ENCODE results near the gene MAP3K14. TPM values are rescaled to one million over a fixed set of nuclear protein-coding genes. Genes with fewer than 3 reads are reported as not detected.

The MAP3K14 gene
- total and polyA plus RNA-seq, 2 experiments from 2014 or later: 1.3 to 2.9 TPM

DNA sequence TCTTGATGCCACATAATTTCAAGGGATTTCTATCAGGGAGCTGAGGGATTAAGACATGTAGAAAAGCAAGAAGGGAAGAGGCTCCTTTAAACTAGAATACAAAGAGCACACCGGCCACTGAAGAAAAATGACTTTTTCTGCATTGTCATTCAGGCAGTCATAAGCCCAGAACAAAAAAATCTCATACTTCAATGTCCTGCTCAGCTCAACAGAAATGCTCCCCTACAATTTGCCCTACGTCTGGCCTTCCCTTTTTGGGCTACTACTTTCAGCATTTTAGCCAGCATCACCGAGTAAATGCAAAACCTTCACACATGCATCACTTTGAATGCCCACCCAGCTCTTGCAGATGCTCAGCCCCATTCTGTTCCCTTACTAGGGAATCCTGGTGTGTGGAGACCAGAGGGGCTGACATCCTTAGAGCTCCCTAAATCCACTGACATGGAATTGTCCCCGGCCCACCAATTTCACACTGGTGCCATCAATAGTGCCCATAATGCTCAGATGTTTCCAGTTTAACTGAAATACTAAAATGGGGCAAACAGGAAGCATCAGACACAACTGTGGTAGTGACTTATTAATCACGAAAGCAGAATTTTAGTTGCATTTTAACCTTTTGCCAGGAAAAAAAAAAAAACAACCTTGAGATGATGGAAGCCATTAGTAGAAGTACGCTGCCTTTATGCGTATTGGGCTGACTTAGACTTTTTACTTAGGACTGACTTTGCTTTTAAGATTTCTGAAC lies 2.7 kb downstream of the MAP3K14 start:
- H3K27me3 ChIP-seq: no peaks in the 10 kb centered on the region
- DNase-seq (ENCODE audit: low read depth in 1 of 2, low spot score in 1 of 2): no peak
- no peaks in the 10 kb centered on the region for H3K36me3 ChIP-seq
- no peak for TF ChIP-seq CTCF (IDR thresholded peaks at IDR 0.05; ENCODE audit: low read depth, low read length)
- H3K4me3 ChIP-seq: no peak overlapping the region
- H3K9me3 ChIP-seq (ENCODE audit: low read depth): no peaks in the 10 kb centered on the region
- H3K27ac ChIP-seq: no peak overlapping the region
- peaks cover 29% of the 10 kb centered on the region for H3K4me1 ChIP-seq (ENCODE audit: low read depth)

DNA sequence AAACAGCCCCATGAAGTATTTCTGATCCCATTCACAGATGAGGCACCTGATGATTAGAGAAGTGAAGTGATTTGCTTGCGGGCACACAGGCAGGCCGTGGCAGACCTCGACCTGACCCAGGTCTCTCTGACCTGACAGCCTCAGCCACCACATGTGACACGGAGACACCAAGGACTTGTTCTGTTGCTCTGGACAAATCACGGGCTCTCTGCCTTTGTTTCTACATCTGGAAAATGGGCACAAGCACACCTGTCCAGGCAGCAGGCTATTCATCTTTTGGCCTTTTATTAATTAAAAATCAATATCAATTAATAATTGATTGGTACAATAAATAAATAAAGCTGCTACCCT lies 3.4 kb downstream of the MAP3K14 start:
- no peaks in the 10 kb centered on the region for H3K9me3 ChIP-seq (ENCODE audit: low read depth)
- H3K27ac ChIP-seq: no peak overlapping the region
- H3K4me3 ChIP-seq: no peak overlapping the region
- DNase-seq (ENCODE audit: low read depth in 1 of 2, low spot score in 1 of 2): no peak
- H3K4me1 ChIP-seq (ENCODE audit: low read depth): peaks cover 29% of the 10 kb centered on the region
- TF ChIP-seq CTCF (IDR thresholded peaks at IDR 0.05; ENCODE audit: low read depth, low read length): no peak
- H3K36me3 ChIP-seq: no peaks in the 10 kb centered on the region
- H3K27me3 ChIP-seq: no peaks in the 10 kb centered on the region

- H3K36me3 ChIP-seq: no peaks in the 10 kb centered on the region
- H3K4me3 ChIP-seq: no peak overlapping the region
- peak overlapping the region; percentile 26 for H3K27ac ChIP-seq
- H3K9me3 ChIP-seq (ENCODE audit: low read depth): no peaks in the 10 kb centered on the region
- no peaks in the 10 kb centered on the region for H3K27me3 ChIP-seq
- no peak for TF ChIP-seq CTCF (IDR thresholded peaks at IDR 0.05; ENCODE audit: low read depth, low read length)
- H3K4me1 ChIP-seq (ENCODE audit: low read depth): peaks cover 27% of the 10 kb centered on the region
- no peak for DNase-seq (ENCODE audit: low read depth in 1 of 2, low spot score in 1 of 2)
Measured at GRCh38 chr17:45312477-45313420, 4.1 kb downstream of the MAP3K14 start.

DNA sequence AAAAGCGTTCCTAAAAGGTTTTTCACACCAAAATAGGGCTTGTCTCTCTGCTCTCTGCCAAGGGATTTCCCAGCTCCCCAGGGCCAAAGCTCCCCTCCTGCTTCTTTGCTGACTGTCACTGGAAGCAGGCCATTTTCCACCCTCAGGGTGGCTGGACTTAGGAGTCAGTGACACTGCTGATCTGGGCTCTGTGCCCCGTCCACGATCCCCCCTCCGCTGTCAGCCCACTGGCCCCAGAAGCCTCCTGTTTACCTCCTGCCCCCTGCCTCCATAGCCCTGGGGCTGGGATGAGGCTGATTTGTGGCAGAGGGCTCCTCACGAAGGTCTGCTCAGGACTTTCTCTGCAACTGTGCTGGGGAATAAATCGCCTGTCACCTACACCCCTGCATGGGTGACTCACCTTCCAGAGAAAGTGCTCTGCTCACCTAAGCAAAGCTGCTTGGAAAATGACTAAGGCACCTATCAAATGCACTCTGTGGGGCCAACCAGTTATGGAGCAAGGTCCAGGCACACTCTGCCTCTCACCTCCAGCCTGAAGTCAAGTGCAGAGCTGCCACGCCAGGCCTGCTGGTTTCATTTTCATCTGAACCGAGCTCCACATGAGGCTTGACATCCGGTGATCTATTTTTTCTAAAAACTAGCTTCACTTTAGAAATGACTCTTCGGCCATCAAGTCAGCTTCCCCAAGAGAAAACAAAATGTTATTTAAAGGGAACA lies 4.9 kb downstream of the MAP3K14 start:
- peak in 1 of 2 donors; percentile 27 for DNase-seq (ENCODE audit: low read depth in 1 of 2, low spot score in 1 of 2)
- H3K36me3 ChIP-seq: no peaks in the 10 kb centered on the region
- no peaks in the 10 kb centered on the region for H3K9me3 ChIP-seq (ENCODE audit: low read depth)
- peak overlapping the region; percentile 26 for H3K27ac ChIP-seq
- H3K4me1 ChIP-seq (ENCODE audit: low read depth): peaks cover 26% of the 10 kb centered on the region
- no peaks in the 10 kb centered on the region for H3K27me3 ChIP-seq
- H3K4me3 ChIP-seq: no peak overlapping the region
- TF ChIP-seq CTCF (IDR thresholded peaks at IDR 0.05; ENCODE audit: low read depth, low read length): no peak

GRCh38 chr17:45311401-45311759 lies 5.4 kb downstream of the MAP3K14 start:
- Histone ChIP-seq H3K36me3 (no peaks in the 10 kb centered on the region), H3K4me1 (ENCODE audit: low read depth) (peaks cover 26% of the 10 kb centered on the region), H3K4me3 (no peak overlapping the region), H3K27ac (no peak overlapping the region), H3K27me3 (no peaks in the 10 kb centered on the region), H3K9me3 (ENCODE audit: low read depth) (no peaks in the 10 kb centered on the region)
- no peak for DNase-seq (ENCODE audit: low read depth in 1 of 2, low spot score in 1 of 2)
- TF ChIP-seq CTCF (IDR thresholded peaks at IDR 0.05; ENCODE audit: low read depth, low read length): peak; percentile 11

Measured in cardiac muscle cell (in vitro differentiated cells and primary cell).